ENCODE measurements around the gene DST. TPM values are rescaled to one million over a fixed set of nuclear protein-coding genes. Genes with fewer than 3 reads are reported as not detected.
A peak's percentile ranks its signal among the peaks of the same experiment; 100 is the strongest.

DST gene
- total RNA-seq, 1 donor from 2014 or later, result 124 TPM

DNA sequence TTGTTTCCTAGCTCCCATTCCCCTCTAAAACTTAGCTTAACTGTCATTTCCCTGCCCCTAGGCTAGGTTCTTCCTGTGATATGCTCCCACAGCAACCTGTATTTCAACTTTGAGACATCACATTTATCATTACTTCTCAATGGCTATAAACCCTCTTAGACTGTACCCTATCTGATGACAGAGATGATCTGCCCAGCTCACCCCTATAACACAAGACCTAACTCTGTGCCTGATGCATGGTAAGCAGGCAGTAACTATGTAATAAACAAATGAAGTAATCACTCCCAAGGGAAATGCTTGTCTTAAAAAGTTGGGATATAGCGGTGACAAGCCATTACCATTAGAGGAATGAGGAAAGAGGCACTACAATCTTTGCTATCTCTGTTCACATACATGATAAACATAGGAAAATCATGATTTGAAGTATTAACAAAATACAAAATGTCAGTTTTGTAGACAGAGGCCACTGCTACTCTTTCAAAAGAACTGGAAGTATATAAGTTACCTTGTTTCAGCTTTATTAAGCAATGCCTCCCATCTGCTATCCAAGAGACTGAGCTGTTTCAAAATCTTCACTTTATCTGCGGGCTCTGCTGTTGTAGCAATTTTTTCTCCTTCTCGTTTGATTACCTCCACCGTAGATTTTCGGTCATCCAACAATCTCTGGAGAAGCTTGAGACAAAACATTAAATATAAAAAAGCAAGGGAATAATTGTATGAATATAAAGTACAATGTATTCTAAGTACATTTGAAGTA, 110.7 kb downstream of the DST start:
- Mint-ChIP-seq H3K4me3 (no peak overlapping the region), H3K27me3 (ENCODE audit: low read depth) (no peaks in the 10 kb centered on the region), H3K36me3 (ENCODE audit: low read depth) (peaks cover 15% of the 10 kb centered on the region), H3K9me3 (no peaks in the 10 kb centered on the region), H3K4me1 (peaks cover 9% of the 10 kb centered on the region), H3K27ac (ENCODE audit: unreplicated experiment) (no peak overlapping the region)
- no peak for DNase-seq (ENCODE audit: low read depth, low spot score)
- TF ChIP-seq, protein P1, sequence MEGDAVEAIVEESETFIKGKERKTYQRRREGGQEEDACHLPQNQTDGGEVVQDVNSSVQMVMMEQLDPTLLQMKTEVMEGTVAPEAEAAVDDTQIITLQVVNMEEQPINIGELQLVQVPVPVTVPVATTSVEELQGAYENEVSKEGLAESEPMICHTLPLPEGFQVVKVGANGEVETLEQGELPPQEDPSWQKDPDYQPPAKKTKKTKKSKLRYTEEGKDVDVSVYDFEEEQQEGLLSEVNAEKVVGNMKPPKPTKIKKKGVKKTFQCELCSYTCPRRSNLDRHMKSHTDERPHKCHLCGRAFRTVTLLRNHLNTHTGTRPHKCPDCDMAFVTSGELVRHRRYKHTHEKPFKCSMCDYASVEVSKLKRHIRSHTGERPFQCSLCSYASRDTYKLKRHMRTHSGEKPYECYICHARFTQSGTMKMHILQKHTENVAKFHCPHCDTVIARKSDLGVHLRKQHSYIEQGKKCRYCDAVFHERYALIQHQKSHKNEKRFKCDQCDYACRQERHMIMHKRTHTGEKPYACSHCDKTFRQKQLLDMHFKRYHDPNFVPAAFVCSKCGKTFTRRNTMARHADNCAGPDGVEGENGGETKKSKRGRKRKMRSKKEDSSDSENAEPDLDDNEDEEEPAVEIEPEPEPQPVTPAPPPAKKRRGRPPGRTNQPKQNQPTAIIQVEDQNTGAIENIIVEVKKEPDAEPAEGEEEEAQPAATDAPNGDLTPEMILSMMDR (conservative IDR thresholded peaks at IDR 0.05), result no peak

DNA sequence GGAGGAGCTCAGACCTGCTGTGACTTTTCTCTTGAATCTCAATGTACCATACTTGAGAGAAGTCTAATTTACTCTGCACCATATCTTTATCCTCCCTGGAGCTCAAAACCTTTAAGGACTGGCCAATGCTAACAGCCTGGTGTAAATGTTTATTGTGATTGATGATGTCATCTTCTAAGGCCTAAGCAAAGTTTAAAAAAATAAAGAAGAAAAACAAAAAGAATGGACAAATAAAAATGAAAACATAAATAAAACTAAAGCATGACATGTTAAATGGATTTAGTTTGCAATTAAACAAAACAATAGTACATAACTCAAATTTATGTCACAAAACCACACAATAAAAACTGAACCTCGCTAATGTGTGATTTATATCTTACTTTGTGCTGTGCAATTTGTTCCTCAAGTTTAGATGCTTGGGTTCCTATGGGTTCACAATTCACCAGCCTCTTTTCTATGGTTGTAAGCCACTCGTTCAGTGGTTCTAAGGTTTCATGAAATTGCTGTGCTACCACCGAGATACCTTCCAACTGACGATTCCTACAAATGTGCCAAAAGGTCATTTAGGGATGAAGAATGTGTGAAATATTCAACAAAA, 113.0 kb downstream of the DST start:
- no peaks in the 10 kb centered on the region for H3K27me3 Mint-ChIP-seq (ENCODE audit: low read depth)
- no peak overlapping the region for H3K27ac Mint-ChIP-seq (ENCODE audit: unreplicated experiment)
- TF ChIP-seq, protein P1 (conservative IDR thresholded peaks at IDR 0.05), result no peak
- H3K4me1 Mint-ChIP-seq, result peaks cover 19% of the 10 kb centered on the region
- DNase-seq (ENCODE audit: low read depth, low spot score), result no peak
- H3K4me3 Mint-ChIP-seq, result no peak overlapping the region
- peaks cover 11% of the 10 kb centered on the region for H3K36me3 Mint-ChIP-seq (ENCODE audit: low read depth)
- no peaks in the 10 kb centered on the region for H3K9me3 Mint-ChIP-seq

DNA sequence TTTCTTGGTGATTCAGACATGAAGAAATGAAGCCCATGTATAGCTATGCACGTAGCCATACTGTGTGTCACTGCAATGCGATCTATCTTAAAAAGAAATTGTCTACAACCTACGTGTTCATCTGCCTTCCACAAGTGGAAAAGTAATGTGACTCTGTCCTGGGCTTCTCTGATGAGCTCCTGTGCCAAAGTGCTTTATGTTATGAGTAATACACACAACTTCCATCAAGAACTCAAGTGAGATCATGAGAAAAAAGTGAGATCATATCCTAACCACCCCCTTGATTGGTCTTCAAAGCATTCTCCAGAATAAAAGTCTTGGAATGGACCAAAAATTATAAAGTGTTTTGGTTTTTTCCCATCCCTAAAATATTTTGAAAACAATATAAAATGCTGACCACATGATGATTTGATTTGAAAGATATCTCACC, 114.3 kb downstream of the DST start:
- no peaks in the 10 kb centered on the region for H3K9me3 Mint-ChIP-seq
- no peaks in the 10 kb centered on the region for H3K27me3 Mint-ChIP-seq (ENCODE audit: low read depth)
- peaks cover 16% of the 10 kb centered on the region for H3K4me1 Mint-ChIP-seq
- H3K27ac Mint-ChIP-seq (ENCODE audit: unreplicated experiment), result no peak overlapping the region
- H3K36me3 Mint-ChIP-seq (ENCODE audit: low read depth), result peaks cover 9% of the 10 kb centered on the region
- TF ChIP-seq, protein P1 (conservative IDR thresholded peaks at IDR 0.05), result no peak
- no peak overlapping the region for H3K4me3 Mint-ChIP-seq
- no peak for DNase-seq (ENCODE audit: low read depth, low spot score)

DNA sequence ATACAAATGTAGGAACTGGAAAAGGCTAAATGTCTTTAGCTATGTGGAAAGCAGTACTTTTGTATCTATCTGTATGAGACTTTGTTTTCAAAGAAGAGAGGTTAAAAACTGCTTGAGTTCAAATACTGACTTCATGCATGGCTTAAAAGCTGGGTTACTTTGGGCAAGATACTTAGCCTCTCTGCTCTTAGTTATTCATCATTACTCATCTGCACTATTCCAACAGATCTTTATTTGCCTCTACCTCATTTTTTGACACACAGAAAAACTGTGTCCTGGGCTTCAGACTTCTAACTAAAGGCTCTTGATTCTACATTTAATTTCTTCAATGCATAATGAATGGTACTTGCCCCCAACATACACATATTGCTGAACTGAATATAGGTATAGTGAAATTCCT, 114.8 kb downstream of the DST start:
- Mint-ChIP-seq H3K36me3 (ENCODE audit: low read depth) (peaks cover 9% of the 10 kb centered on the region), H3K27ac (ENCODE audit: unreplicated experiment) (no peak overlapping the region), H3K4me1 (peaks cover 16% of the 10 kb centered on the region), H3K9me3 (no peaks in the 10 kb centered on the region), H3K27me3 (ENCODE audit: low read depth) (no peaks in the 10 kb centered on the region), H3K4me3 (no peak overlapping the region)
- TF ChIP-seq, protein P1 (conservative IDR thresholded peaks at IDR 0.05), result no peak
- DNase-seq (ENCODE audit: low read depth, low spot score), result no peak

DNA sequence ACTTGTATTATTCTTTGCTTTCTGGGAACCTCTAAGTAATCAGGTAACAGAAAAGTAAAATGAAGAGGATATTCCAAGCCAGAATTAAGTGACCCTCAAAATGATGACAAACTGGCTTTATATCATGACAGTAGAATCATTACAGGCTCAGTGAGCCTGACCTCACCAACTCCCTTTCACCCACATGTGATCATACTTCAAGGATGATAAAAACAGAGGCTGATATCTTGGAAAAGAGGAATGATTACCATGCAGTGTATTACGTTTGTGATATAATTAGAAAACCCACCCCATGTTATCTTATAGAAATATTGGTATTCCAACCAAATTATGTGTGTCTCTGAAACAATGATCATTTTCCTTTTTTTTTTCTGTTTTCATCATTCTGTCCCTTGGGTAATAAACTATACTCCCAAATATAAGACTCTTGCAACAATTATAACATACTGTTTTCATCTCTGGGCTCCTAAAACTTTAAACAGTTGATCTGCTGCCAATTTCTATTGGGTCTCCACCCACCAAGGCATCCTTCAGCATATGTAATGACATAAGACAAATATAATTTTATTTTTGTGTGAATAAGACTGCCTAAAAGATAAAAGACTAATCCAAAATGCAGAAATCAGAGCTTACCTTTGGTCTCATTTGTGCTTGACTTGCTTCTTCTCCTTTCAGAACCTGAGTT, 115.7 kb downstream of the DST start:
- H3K4me1 Mint-ChIP-seq, result peaks cover 16% of the 10 kb centered on the region
- peak overlapping the region; percentile 31 for H3K4me3 Mint-ChIP-seq
- H3K27me3 Mint-ChIP-seq (ENCODE audit: low read depth), result no peaks in the 10 kb centered on the region
- H3K27ac Mint-ChIP-seq (ENCODE audit: unreplicated experiment), result no peak overlapping the region
- H3K36me3 Mint-ChIP-seq (ENCODE audit: low read depth), result peaks cover 8% of the 10 kb centered on the region
- TF ChIP-seq, protein P1 (conservative IDR thresholded peaks at IDR 0.05), result no peak
- H3K9me3 Mint-ChIP-seq, result no peaks in the 10 kb centered on the region
- DNase-seq (ENCODE audit: low read depth, low spot score), result no peak
